Prostate gland (tissue), 2 donors: ENCODE measurements around the gene PXN.

Source experiments
- POLR2A ChIP-seq: fragments of 450-650 bp; IDR thresholded peaks from one replicate; pipeline ENCODE4 v1.6.1; 2016; ENCODE audit warnings: antibody characterized with exemption, mild to moderate bottlenecking
- POLR2AphosphoS5 ChIP-seq: sonication (generic); formaldehyde crosslinking; IDR thresholded peaks from one replicate; pipeline ENCODE4 v1.6.1; 2017; ENCODE audit warnings: antibody characterized with exemption
- TF ChIP-seq, protein P1 (sequence below), 4 experiments: fragments of 200-600 bp in 2 of 4; fragments of 450-650 bp in 2 of 4; sonication (generic) in 2 of 4; IDR thresholded peaks; 1 replicate in 3 of 4; 2 replicates in 1 of 4; pipeline ENCODE4 v1.5.1; 2016 to 2019; ENCODE audit warnings: antibody characterized with exemption in 4 of 4, mild to moderate bottlenecking in 2 of 4, moderate library complexity in 2 of 4

DNA sequence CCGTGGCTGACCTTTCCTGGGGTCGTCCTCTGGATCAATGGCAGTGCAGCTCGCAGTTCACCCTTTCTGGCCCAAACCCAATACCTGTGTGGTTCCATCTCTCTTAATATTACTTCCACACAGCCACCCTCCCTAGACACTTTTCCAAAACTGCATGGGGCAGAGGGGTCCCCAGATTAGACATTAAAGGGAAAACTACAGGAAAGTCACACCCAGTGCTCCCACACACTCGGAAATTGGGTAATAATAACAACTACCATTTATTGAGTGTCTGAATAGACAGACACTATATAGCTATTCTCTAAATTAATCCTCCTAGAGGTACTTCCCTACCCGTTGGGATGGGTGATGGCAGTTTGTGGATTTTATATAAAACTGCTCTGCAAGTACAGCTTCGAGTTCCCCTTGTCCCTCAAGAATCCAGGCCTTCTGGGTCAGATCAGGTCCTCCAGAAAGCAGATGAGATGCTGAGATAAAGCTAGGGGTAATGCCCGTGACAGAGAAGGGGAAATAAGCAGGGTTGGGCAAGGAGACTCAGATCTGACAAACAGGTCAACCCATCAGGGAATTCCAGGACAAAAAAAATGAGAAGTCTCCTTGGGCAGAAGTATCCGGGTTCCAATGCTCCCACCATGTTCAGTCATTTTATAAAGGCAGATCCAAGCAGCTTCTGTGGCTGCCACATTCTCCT, 795 bp upstream of the PXN start:
- TF ChIP-seq, protein P1, sequence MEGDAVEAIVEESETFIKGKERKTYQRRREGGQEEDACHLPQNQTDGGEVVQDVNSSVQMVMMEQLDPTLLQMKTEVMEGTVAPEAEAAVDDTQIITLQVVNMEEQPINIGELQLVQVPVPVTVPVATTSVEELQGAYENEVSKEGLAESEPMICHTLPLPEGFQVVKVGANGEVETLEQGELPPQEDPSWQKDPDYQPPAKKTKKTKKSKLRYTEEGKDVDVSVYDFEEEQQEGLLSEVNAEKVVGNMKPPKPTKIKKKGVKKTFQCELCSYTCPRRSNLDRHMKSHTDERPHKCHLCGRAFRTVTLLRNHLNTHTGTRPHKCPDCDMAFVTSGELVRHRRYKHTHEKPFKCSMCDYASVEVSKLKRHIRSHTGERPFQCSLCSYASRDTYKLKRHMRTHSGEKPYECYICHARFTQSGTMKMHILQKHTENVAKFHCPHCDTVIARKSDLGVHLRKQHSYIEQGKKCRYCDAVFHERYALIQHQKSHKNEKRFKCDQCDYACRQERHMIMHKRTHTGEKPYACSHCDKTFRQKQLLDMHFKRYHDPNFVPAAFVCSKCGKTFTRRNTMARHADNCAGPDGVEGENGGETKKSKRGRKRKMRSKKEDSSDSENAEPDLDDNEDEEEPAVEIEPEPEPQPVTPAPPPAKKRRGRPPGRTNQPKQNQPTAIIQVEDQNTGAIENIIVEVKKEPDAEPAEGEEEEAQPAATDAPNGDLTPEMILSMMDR (IDR thresholded peaks at IDR 0.05), result no peak
- no peak for TF ChIP-seq POLR2A
- TF ChIP-seq POLR2AphosphoS5, result no peak
